ENCODE measurements around the gene PRDM10.

Gene PRDM10

GRCh38 chr11:130043575-130043974 lies 40.9 kb upstream of the PRDM10 start:
- no peak overlapping the region for H3K4me3 ChIP-seq (ENCODE audit: low read depth, low read length)
- ChIA-PET POLR2A (no interaction called here), CTCF (no interaction called here)
- TF ChIP-seq, protein P1, sequence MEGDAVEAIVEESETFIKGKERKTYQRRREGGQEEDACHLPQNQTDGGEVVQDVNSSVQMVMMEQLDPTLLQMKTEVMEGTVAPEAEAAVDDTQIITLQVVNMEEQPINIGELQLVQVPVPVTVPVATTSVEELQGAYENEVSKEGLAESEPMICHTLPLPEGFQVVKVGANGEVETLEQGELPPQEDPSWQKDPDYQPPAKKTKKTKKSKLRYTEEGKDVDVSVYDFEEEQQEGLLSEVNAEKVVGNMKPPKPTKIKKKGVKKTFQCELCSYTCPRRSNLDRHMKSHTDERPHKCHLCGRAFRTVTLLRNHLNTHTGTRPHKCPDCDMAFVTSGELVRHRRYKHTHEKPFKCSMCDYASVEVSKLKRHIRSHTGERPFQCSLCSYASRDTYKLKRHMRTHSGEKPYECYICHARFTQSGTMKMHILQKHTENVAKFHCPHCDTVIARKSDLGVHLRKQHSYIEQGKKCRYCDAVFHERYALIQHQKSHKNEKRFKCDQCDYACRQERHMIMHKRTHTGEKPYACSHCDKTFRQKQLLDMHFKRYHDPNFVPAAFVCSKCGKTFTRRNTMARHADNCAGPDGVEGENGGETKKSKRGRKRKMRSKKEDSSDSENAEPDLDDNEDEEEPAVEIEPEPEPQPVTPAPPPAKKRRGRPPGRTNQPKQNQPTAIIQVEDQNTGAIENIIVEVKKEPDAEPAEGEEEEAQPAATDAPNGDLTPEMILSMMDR (IDR thresholded peaks at IDR 0.05; ENCODE audit: insufficient read depth, low read length, missing control alignments) = no peak
- DNase-seq (ENCODE audit: low read depth, low spot score) = no peak

DNA sequence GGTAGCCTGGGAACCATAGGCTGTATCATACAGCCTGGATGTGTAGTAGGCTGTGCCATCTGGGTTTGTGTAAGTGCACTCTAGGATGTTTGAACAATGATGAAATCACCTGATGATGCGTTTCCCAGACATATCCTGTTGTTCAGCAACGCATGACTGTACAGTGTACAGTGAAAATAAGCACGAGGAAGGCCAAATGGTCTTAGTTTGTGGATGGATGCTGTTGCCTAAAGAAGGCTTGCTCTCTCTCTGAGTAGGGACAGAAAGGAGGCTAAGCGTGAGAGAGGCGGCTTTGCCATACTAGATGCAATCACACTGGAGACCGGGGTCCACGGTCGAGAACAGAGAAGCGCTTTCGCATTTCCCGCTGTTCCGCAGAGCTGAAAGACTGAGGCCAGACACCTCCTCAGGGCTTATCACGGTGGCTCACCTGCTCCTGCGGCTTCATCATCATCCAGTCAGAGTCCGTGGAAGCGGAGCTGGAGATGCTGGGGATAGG lies 39.5 kb upstream of the PRDM10 start:
- CTCF ChIA-PET = no interaction called here

DNA sequence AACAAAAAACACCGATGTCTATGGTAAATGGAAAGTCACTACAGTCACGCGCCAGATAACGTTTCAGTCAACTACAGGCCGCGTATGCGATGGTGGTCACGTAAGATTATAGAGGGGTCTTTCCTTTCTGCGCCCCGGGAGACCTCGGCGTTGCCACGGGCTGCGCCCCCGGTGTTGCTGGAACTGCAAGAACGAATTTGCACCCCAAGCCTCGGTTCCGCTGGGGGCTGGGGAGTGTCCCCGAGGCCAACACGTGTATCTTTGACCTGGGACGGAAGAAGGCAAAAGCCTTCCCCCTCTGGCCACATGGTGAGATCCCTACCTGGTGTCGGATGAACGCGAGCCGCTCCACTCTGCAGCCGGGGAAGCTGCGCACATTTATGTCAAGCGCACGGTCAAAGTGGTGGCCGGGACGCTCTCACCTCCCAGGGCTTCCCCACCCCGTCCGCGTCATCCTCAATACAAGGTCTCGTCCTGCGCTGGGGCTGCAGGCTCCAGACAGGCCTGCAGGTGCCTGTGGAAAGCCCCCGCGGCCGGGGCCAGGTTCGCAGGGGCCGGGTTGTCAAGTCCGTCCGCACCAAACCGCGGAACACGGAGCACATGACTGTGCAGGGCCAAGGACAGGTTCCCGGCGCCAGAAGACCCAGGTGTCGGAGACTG lies 37.8 kb upstream of the PRDM10 start:
- CTCF ChIA-PET = no interaction called here
- TF ChIP-seq, protein P1 (IDR thresholded peaks at IDR 0.05; ENCODE audit: insufficient read depth, low read length, missing control alignments) = no peak
- POLR2A ChIA-PET = no interaction called here
- no peak for DNase-seq (ENCODE audit: low read depth, low spot score)
- no peak overlapping the region for H3K4me3 ChIP-seq (ENCODE audit: low read depth, low read length)

More for the DNA sequence above, 39.5 kb upstream of the PRDM10 start:
- POLR2A ChIA-PET = no interaction called here
- H3K4me3 ChIP-seq (ENCODE audit: low read depth, low read length) = no peak overlapping the region
- TF ChIP-seq, protein P1 (IDR thresholded peaks at IDR 0.05; ENCODE audit: insufficient read depth, low read length, missing control alignments) = no peak
- peak; percentile 72 for DNase-seq (ENCODE audit: low read depth, low spot score)

DNA sequence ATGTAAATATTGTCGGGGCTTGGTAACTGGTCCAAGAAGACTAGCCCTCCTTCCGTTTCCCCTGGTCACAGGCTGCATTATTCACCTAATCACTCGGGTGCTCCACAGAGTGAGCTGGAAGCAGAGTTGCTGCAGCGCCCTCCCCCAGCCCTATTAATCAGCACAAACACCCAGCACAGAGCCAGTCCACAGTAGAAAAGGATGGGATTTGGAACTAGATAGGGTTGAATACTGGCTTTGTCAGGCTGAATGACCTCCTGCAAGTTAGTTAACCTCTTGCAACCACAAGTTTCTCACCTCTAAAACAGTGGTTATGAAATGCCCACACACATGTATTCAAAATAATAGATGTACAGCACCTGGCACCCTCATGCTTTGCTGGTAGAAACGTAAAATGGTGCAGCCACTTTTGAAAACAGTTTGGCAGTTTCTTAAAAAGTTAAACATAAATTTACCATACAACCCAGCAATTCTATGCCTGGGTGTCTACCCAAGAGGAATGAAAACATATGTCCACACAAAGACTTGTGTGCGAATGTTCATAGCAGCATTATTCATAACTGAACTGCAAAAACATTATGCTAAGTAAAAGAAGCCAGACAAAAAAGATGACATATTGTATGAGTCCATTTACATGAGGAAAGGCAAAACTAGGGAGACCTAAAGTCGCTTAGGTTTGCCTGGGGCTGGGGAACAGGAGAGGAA lies 35.4 kb upstream of the PRDM10 start:
- POLR2A ChIA-PET = no interaction called here
- CTCF ChIA-PET = no interaction called here
- no peak overlapping the region for H3K4me3 ChIP-seq (ENCODE audit: low read depth, low read length)
- TF ChIP-seq, protein P1 (IDR thresholded peaks at IDR 0.05; ENCODE audit: insufficient read depth, low read length, missing control alignments) = no peak
- no peak for DNase-seq (ENCODE audit: low read depth, low spot score)

GRCh38 chr11:130037058-130037457 lies 34.4 kb upstream of the PRDM10 start:
- CTCF ChIA-PET = no interaction called here
- no peak overlapping the region for H3K4me3 ChIP-seq (ENCODE audit: low read depth, low read length)
- DNase-seq (ENCODE audit: low read depth, low spot score) = no peak
- TF ChIP-seq, protein P1 (IDR thresholded peaks at IDR 0.05; ENCODE audit: insufficient read depth, low read length, missing control alignments) = no peak
- POLR2A ChIA-PET = no interaction called here

- ChIA-PET CTCF (no interaction called here), POLR2A (no interaction called here)
- DNase-seq (ENCODE audit: low read depth, low spot score) = no peak
- H3K4me3 ChIP-seq (ENCODE audit: low read depth, low read length) = no peak overlapping the region
- TF ChIP-seq, protein P1 (IDR thresholded peaks at IDR 0.05; ENCODE audit: insufficient read depth, low read length, missing control alignments) = no peak
These were observed 31.6 kb upstream of the PRDM10 start for GRCh38 chr11:130034236-130034635.

All from AG04449 (cell line).